ENCODE measurements around the gene FAM20C.
A peak's percentile ranks its signal among the peaks of the same experiment; 100 is the strongest.

The FAM20C gene

DNA sequence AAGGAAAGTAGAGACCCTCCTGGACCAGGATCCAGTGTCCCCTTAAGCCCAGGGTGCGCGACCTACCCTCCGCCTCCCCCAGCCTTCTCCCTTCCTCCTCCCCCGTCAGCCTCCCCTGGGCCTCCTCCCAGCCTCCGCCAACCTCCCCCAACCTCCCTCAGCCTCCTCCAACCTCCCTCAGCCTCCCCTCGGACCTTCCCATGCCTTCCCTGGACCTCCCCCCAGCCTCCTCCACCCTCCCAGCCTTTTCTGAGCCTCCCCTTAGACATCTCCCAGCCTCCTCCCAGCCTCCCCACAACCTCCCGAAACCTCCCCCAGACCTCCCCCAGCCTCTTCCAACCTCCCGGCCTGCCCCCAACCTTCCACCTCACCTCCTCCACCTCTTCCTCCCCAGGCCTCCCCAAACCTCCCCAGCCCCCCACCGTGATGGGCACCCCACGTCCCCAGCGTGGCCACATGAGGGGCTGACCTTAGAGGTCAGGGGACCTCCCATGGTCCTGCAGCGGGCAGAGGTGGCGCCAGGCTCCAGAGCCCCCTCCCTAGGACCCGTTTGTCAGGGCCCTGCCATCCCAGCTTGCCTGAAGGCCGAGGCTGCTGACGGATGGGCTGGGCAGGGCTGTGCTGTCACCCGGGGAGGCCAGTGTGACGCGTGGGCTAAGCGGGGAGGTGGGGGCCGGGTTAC, 18.8 kb downstream of the FAM20C start:
- DNase-seq = no peak

- no peak for DNase-seq
These were observed 19.3 kb downstream of the FAM20C start for GRCh38 chr7:211715-212058.

GRCh38 chr7:212754-213153, 20.4 kb downstream of the FAM20C start:
- DNase-seq = no peak

DNA sequence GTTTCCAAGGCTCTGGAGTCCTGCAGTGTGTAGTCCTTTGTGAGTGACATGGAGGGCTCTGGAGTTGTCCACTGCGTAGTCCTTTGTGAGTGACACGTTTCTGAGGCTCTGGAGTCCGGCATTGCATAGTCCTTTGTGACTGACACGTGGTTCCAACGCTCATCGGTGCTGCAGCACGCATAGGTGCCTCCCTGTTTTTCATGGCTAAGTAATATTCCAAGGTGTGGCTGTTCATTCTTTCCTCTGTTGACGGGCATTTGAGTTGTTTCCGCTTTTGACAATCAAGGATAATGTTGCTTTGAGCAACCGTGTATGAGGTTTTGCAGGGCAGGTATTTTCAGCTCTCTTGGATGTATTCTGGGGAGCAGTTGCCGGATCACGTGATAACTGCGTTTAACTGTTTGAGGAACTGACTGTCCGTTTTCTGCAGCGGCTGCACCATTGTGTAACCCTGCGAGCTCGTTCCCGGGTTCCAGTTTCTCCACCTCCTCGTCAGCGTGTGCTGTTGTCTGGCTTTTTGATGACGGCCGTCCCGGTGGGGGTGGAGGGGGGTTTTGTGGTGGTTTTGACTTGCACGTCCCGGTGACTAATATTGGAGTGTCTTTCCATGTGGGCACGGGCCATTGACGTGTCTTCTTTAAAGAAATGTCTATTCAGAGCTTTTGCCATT, 21.1 kb downstream of the FAM20C start:
- no peak for DNase-seq

DNA sequence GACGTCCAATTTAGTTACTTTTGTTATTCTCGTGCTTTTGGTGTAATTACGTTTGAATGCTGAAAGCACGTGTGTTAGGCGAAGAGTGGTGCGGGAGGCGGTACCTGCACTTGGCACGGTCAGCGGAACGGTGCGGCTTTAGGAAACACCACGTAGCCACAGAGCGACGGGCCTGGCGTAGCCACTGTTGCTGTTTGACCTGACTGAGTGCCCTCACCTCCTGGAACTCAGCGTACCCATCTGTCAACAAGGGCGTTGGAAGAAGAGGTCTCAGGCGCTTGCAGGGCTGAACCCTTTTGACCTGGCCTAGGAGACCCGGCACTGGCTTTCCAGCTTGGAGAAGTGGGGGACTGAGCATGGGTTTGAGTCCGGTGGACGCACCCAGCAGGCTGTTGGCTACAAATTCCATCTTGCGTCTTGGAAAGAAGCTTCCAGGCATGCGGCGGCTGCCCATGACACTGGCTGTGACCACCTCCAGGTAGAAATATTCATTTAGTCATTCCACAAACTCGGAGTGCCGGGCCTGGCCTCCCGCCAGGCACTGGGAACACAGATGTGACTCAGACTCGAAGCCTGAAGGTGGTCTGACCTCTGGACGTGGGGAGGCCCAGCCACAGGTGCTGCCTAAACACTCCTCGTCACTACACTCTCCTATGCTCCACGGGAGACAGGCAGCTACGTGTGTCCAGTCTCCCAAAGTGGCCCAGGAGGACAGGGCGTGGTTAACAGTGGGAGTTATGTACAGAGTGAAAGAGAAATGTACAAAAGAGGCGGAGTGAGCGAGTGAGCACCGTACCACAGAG, 22.2 kb downstream of the FAM20C start:
- DNase-seq = no peak

- no peak for DNase-seq
These were observed 24.3 kb downstream of the FAM20C start for GRCh38 chr7:216360-217300.

- no peak for DNase-seq
These were observed 25.4 kb downstream of the FAM20C start for GRCh38 chr7:217781-218180.

- no peak for DNase-seq
These were observed 25.9 kb downstream of the FAM20C start for GRCh38 chr7:218316-218715.

DNA sequence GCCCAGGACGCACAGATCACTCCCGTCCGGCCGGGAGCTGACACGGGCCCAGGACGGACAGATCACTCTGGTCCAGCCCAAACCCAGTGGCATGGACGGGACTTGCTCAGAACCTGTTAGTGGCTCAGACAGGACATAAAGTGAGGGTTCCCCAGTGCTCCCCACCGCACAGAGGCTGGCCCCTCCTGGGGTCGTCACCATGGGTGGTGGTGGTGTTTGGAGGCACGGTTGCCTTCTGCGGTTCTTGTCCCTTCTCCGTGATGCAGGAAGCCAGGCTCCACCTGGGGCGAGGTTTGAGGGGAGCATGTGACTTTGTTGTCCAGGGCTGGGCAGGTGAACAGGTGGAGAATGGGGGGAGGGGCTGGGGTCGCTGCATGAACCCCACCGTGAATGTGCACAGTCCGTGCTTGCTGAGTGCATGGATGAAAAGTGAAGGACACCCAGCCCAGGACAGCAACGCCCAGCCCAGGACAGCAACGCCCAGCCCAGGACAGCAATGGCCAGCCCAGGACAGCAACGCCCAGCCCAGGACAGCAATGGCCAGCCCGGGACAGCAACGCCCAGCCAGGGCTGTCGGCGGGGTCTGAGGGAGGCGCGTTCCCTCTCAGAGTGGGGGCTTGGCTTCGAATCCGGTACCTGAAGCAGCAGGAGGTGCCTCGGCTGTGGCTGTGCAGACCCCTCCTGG, 26.7 kb downstream of the FAM20C start:
- no peak for DNase-seq

- DNase-seq = no peak
These were observed 27.3 kb downstream of the FAM20C start for GRCh38 chr7:219581-220150.

DNA sequence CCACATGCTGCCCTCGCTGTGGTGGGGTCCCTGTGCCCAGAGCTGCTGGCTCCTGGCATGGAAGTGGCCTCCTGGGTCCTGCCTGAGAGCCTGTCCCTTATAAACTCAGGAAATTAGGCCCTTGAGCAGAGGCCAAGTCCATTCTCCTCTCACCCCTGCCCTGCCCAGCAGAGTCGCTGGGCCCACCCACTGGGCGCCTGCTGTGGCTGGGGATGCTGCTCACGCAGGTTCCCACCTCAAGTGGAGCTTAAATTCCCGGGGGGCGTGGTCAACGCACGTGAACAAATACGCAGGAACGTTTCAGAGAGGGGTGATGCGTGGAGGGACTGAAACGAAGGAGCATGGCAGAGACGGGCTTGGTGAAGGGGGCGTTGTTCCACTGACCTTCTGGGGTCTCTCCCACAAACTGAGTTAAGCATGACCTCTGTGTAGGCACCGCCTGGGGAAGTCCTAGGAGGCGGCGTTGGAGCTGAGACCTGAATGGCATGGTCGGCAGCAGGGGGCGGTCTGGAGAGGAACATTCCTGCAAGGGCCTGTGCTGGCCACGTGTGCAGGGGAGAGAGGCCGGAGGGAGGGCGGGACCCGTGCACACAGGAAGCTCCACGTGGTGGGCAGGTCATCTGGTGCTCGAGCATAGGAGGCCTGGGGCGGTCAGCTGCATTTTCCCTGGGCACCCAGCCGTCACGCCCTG, 27.9 kb downstream of the FAM20C start:
- DNase-seq = peak; percentile 18

- DNase-seq = no peak
These were observed 29.8 kb downstream of the FAM20C start for GRCh38 chr7:221978-222715.

- DNase-seq = no peak
These were observed 30.3 kb downstream of the FAM20C start for GRCh38 chr7:222716-223041.

GRCh38 chr7:223118-223800, 30.9 kb downstream of the FAM20C start:
- DNase-seq = no peak

DNA sequence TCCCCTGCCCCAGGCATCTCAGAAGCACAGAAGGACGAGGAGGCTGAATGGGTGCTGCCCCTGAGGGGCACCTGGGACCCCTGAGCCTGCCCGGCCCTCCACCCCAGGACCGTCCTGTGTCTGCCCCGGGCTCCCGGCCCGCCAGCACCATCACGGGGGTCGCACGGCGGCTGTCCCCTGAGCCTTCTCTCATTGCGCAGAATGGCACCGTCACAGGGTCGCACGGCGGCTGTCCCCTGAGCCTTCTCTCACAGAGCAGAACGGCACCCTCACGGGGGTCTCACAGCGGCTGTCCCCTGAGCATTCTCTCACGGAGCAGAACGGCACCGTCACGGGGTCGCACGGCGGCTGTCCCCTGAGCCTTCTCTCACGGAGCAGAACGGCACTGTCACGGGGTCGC, 31.5 kb downstream of the FAM20C start:
- no peak for DNase-seq

- no peak for DNase-seq
These were observed 34.0 kb downstream of the FAM20C start for GRCh38 chr7:226281-226895.

- DNase-seq = no peak
These were observed 35.6 kb downstream of the FAM20C start for GRCh38 chr7:227926-228325.

- DNase-seq = no peak
These were observed 36.2 kb downstream of the FAM20C start for GRCh38 chr7:228610-229009.

GRCh38 chr7:229184-229964, 37.0 kb downstream of the FAM20C start:
- DNase-seq = no peak

Data from NCI-H345 (cell line).